H1 (cell line): ENCODE results near the gene DLG1.

Source experiments
- ATF2 ChIP-seq: IDR thresholded peaks from 2 replicates; pipeline ENCODE4 v1.6.1; 2012; ENCODE audit warnings: low read length, inconsistent platforms
- CEBPB ChIP-seq: IDR thresholded peaks from 2 replicates; pipeline ENCODE4 v1.6.1; 2012; ENCODE audit warnings: low read depth, low read length
- EZH2 ChIP-seq: fragments of 200-600 bp; sonication (generic); IDR thresholded peaks from 2 replicates; pipeline ENCODE4 v1.7.1; 2012; ENCODE audit warnings: low read depth, mild to moderate bottlenecking, moderate library complexity, low read length, inconsistent platforms; ENCODE audit not compliant: severe bottlenecking
- GTF2F1 ChIP-seq: IDR thresholded peaks from 2 replicates; pipeline ENCODE4 v1.6.1; 2012; ENCODE audit warnings: low read depth, low read length, improper control_type of control experiment, borderline replicate concordance
- MAX ChIP-seq: IDR thresholded peaks from 2 replicates; pipeline ENCODE4 v1.6.1; 2012; ENCODE audit warnings: inconsistent platforms
- POLR2A ChIP-seq, 2 experiments: IDR thresholded peaks; 1 replicate in 1 of 2; 2 replicates in 1 of 2; pipeline ENCODE4 v1.6.1; 2011; ENCODE audit warnings: low read depth in 2 of 2, low read length in 2 of 2, mild to moderate bottlenecking in 2 of 2; ENCODE audit errors: control extremely low read depth in 1 of 2
- SP1 ChIP-seq: IDR thresholded peaks from 2 replicates; pipeline ENCODE4 v1.6.1; 2011; ENCODE audit warnings: low read depth, low read length

GRCh38 chr3:197343656-197344408, 45.4 kb upstream of the DLG1 start:
- no peak for TF ChIP-seq ATF2
- no peak for TF ChIP-seq MAX
- TF ChIP-seq POLR2A (IDR thresholded peaks at IDR 0.05; ENCODE audit: control extremely low read depth in 1 of 2, low read depth in 2 of 2, low read length in 2 of 2): no peak
- no peak for TF ChIP-seq CEBPB
- TF ChIP-seq GTF2F1: no peak
- TF ChIP-seq SP1: no peak
- TF ChIP-seq EZH2: no peak
